ENCODE measurements around the gene TNFRSF8. TPM values are rescaled to one million over a fixed set of nuclear protein-coding genes. Genes with fewer than 3 reads are reported as not detected.

TNFRSF8 gene
- total and polyA plus RNA-seq, 2 of the 4 experiments (the other 2 are of a cell fraction) = under 0.01 to 0.31 TPM

DNA sequence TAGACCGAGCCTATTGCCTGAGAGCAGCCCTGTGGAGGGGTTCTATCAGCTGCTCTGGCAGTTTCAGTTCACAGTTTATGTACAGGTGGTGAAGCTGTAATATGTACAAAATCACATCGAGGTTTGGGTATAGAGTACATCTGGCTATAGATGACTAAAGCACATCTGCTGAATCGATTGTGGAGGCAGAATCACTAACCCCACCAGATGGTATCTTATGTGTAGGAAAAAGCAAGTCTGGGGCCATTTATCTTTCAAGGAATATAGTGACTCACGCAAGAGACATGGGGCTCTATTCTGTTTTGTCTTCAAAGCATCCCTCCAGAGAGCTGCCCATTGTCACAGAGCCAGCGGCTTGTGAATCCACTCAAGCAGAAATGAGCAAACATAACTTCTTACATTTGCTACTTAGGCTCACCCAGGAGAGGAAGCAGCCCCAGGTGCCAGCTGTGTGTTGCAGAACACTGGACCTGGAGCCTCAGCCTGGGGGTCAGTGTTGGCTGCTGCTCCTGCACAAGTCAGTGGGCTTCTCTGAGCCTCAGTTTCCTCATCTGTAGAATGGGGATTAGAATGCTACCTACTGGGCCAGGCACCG, 22.5 kb upstream of the TNFRSF8 start:
- no peaks in the 10 kb centered on the region for H3K9me1 ChIP-seq (ENCODE audit: insufficient read depth, low read length)
- 14% methylated on average over 2 of the region's 6 CpGs; no CpG with 5 or more reads in 1 of the 2 experiments for WGBS, 2 experiments (ENCODE audit: extremely low coverage in 2 of 2, insufficient read length in 1 of 2)
- dilution Hi-C loops (cut with HindIII; ENCODE audit: low sequenced_read_pairs, unreplicated experiment) = no loop called here

More for the DNA sequence above, 22.5 kb upstream of the TNFRSF8 start:
- H3K9ac ChIP-seq (ENCODE audit: low read depth, low read length) = no peak overlapping the region
- H3K4me1 ChIP-seq (ENCODE audit: control insufficient read depth, insufficient read depth, low read length) = peaks cover 3% of the 10 kb centered on the region
- no peak overlapping the region for H3K4ac ChIP-seq (ENCODE audit: low read depth, low read length)
- no peaks in the 10 kb centered on the region for H3K9me3 ChIP-seq (ENCODE audit: control insufficient read depth, insufficient read depth, low read length)
- no peak overlapping the region for H4K91ac ChIP-seq (ENCODE audit: insufficient read depth, low read depth, low read length)
- H3K18ac ChIP-seq (ENCODE audit: low read depth, low read length) = no peak overlapping the region
- no peak overlapping the region for H3K4me2 ChIP-seq (ENCODE audit: low read depth, low read length)
- no peak overlapping the region for H3K14ac ChIP-seq (replicated peaks; ENCODE audit: low read depth, low read length)
- in situ Hi-C loops (cut with MboI; ENCODE audit: low sequenced_read_pairs) = no loop called here
- H2BK5ac ChIP-seq (ENCODE audit: low read depth, low read length, poor library complexity, severe bottlenecking) = no peak overlapping the region
- no peak overlapping the region for H3K4me3 ChIP-seq (ENCODE audit: insufficient read depth, low read depth, low read length)
- BruUV-seq (replicated peaks) = no TSS peak
- peaks cover 18% of the 10 kb centered on the region; the same call in 1 of the 2 replicates for H3K27me3 ChIP-seq (ENCODE audit: control insufficient read depth, insufficient read depth, low read length)
- no peak overlapping the region for H2BK20ac ChIP-seq (ENCODE audit: low read depth, low read length)
- intact Hi-C loops (cut with micrococcal nuclease) = no loop called here
- ATAC-seq (ENCODE audit: low read depth) = peak; percentile 87
- no peak overlapping the region for H2BK15ac ChIP-seq (ENCODE audit: low read depth, low read length)
- ChIA-PET POLR2A (ENCODE audit: unreplicated experiment) (no interaction called here), CTCF (interaction anchor here (0.8 kb wide), 1 partner anchor 9 kb away, joined by 3 read pairs; no protein-coding TSS in a partner anchor)
- H2AFZ ChIP-seq (replicated peaks; ENCODE audit: low read length, poor library complexity) = peak overlapping the region; percentile 16
- H3K27ac ChIP-seq (ENCODE audit: insufficient read depth, low read length) = no peak overlapping the region
- H3K56ac ChIP-seq (ENCODE audit: extremely low read depth, insufficient read depth, low read length) = no peak overlapping the region
- H3K23ac ChIP-seq (ENCODE audit: low read depth, low read length) = no peak overlapping the region
- no peaks in the 10 kb centered on the region for H3K79me1 ChIP-seq (ENCODE audit: low read depth in 1 of 2, low read length in 2 of 2)
- H4K5ac ChIP-seq (ENCODE audit: low read depth, low read length) = no peak overlapping the region
- H2AK9ac ChIP-seq (replicated peaks; ENCODE audit: low read depth, low read length, poor library complexity) = peak overlapping the region; percentile 81
- no peak overlapping the region for H2BK120ac ChIP-seq (ENCODE audit: low read depth, low read length)
- TF ChIP-seq MXI1 (IDR thresholded peaks at IDR 0.05; ENCODE audit: borderline replicate concordance, low read depth, low read length) = no peak
- TF ChIP-seq FOS (IDR thresholded peaks at IDR 0.05; ENCODE audit: low read depth, low read length) = peak; percentile 68; the same call in 1 of the 2 replicates
- no peaks in the 10 kb centered on the region for H3K36me3 ChIP-seq (ENCODE audit: control insufficient read depth, insufficient read depth, low read length)
- H2AK5ac ChIP-seq (ENCODE audit: low read depth, low read length) = no peak overlapping the region
- H4K8ac ChIP-seq (ENCODE audit: low read depth in 2 of 2, low read length in 2 of 2) = no peak overlapping the region
- H4K20me1 ChIP-seq (ENCODE audit: insufficient read depth, low read length) = 0 out of 2 replicates have a peak, but pooled peaks cover 3% of the 10 kb centered on the region
- DNase-seq = peak; percentile 95

Measured in IMR-90 (cell line).